Left kidney (tissue), 2 donors: ENCODE measurements around the gene SOCS1. TPM values are rescaled to one million over a fixed set of nuclear protein-coding genes. Genes with fewer than 3 reads are reported as not detected.

Experiments used
- DNase-seq: peaks from one replicate; pipeline ENCODE4 v3.0.0-alpha.2; 2013
- polyA plus RNA-seq: library from polyadenylated mRNA; unstranded; fragments of 120-200 nt; gene quantifications from one replicate; pipeline ENCODE4 v1.2.1, GENCODE V29; 2013; ENCODE audit not compliant: insufficient read length

Gene SOCS1
- polyA plus RNA-seq, 1 donor: 4.0 TPM

DNA sequence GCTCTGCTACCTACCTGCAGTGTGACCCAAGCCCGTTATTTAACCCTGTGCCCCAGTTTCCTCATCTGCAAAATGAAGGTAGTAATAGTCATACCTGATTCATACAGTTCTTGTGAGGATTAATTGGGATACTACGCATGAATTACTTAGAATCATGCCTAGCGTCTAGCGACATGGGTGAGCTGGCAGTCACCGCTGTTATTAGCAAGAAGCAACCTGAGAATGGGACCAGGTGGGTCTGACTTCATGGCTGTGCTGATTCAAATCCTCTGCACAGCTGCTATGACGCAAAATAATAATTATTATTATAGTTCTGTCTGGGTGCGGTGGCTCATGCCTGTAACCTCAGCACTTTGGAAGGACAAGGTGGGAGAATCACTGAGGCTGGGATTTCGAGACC is 7.9 kb downstream of the SOCS1 start:
- no peak for DNase-seq

- DNase-seq: no peak
These were observed 10.0 kb downstream of the SOCS1 start for GRCh38 chr16:11245988-11246387.

GRCh38 chr16:11245222-11245737 is 10.7 kb downstream of the SOCS1 start:
- DNase-seq: no peak

DNA sequence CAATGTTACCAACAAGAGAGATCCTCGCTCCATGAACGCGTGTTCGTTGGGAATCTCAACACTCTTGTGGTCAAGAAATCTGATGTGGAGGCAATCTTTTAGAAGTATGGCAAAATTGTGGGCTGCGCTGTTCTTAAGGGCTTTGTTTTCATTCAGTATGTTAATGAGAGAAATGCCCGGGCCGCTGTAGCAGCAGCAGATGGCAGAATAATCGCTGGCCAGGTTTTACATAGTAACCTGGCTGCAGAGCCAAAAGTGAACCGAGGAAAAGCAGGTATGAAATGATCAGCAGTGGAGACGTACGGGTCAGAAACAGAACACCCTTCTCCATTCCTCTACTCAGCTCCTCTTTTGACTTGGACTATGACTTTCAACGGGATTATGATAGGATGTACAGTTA is 13.3 kb downstream of the SOCS1 start:
- no peak for DNase-seq

DNA sequence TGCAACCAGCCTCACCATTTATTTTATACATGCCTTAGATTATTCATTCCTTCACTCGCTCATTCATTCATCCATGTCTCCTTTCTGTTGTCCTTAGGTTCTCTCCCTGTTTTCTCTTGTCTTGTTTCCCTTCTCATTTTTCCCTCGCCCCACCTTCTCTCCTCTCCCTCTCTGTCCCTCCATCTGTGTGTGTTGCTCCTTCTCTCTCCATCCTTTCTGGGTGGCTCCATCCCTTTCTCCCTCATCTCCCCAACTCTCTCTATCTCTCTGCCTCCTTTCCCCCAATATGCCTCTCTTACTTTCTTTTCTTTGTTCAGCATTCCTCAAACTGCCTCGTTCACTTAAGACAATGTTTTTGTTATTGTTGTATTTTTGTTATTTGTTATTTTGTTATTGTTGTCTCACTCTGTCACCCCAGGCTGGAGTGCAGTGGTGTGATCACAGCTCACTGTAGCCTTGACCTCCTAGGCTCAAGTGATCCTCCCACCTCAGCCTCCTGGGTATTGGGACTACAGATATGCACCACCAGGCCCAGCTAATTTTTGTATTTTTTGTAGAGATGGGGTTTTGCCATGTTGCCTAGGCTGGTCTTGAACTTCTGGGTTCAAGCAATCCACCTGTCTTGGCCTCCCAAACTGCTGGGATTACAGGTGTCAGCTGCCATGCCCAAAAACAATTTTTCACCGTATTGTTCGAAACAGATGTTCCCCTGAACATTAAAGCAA is 14.4 kb downstream of the SOCS1 start:
- no peak for DNase-seq

DNA sequence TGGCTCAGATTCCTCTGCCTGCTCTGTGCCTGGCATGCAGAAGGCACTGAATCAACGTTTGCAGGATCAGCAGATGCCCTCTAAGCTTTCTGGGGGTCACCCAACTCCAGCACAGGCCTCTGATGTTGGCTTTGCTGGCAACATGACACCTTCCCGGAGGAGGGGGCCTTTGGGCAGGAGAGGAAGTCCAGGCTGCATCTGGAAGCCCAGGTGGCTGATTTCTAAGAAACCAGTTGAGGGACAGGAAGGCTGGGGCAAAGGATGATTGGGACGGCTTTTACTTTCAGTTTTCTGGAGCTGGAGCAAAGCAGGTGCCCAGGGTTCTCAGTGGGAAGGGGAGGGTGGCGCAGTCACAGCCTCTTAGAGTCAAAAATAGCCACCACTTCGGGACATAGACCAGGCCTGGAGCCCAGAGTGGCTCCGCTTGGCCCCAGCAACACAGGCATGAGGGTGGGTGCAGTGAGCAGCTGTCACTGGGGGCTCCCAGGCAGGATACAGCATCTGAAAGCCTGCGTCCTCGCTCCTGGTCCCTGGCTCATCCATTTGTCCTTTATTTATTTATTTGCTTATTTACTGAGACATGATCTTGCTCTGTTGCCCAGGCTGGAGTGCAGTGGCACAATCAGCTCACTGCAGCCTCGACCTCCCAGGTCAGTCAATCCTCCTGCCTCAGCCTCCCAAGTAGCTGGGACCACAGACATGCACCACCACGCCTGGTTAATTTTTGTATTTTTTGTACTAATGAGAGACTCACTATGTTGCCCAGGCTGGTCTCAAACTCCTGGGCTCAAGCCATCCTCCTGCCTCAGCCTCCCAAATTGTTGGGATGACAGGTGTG is 15.1 kb downstream of the SOCS1 start:
- no peak for DNase-seq

- no peak for DNase-seq
These were observed 16.1 kb downstream of the SOCS1 start for GRCh38 chr16:11239644-11240632.

DNA sequence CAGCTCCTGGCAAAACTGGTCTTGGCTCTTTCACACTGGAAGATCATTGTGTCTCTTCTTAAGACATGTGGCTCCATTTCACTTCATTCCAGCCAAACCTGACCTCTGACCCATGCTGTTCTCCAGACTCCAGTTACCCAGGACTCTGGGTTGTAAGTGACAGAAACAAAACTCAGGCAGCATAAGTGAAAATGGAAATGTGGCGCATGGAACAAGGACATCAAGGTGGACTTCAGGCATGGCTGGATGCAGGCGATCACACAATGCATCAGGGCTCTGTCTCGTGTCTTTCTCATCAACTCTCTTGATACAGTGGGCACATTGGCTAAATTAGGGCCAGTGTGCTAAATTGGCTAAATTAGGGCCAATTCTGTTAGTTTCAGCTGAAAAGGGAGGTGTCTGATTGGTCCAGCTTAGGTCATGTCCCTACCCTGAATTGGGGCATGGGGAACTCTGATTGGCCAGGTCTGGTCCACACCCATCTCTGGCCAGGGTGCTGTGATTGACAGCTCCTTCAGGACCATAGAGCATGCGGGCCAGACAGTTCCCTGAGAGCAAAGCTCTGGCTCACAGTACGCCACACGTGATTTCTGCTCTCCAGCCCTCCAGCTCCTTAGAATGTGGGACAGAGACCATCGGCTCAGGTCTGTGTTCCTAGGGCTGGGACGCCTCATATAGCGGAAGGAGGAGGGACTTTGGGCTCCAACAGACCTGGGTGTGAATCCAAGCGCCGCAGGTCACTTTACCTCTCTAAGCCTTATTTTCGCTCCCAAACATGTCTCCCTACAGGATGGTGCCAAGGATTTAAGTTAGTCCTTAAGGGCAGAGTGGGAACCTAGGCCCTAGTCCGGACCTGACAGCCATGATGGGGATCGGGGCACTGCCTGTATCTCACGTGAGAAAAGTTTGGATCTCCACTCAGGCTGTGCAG is 17.5 kb downstream of the SOCS1 start:
- no peak for DNase-seq

- DNase-seq: no peak
These were observed 19.3 kb downstream of the SOCS1 start for GRCh38 chr16:11236461-11237254.

- DNase-seq: no peak
These were observed 20.4 kb downstream of the SOCS1 start for GRCh38 chr16:11235703-11235991.

DNA sequence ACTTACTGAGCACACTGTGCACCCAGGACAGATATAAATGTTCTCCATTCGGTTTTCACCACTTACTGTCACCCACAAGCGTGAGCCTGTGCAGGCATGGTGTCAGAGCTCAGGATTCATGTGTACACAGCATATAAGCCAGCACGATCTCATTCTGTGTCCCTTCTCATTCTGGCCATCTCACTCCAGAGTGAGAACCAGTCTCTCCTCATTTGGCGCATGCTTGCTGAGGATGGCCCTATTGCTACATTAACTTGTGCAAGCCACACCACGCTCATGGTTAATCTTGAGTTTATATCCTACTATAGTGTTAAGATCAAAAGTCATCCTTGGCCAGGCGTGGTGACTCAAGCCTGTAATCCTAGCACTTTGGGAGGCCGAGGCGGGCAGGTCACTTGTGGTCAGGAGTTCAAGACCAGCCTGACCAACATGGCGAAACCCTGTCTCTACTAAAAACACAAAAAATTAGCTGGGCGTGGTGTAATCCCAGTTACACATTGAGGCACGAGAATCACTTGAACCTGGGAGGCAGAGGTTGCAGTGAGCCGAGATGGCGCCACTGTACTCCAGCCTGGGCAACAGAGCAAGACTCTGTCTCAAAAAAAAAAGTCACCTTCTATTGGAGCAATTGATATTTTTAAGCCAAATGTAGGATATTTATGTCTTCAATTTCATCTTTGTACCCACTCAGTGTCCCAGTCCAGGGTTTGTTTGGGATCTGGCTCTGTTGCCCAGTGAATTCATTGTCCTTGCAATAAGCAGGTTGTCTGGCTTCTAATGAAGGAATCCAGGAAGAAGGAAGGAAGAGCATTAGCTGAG is 20.9 kb downstream of the SOCS1 start:
- DNase-seq: no peak

GRCh38 chr16:11233727-11234376 is 22.2 kb downstream of the SOCS1 start:
- DNase-seq: no peak

DNA sequence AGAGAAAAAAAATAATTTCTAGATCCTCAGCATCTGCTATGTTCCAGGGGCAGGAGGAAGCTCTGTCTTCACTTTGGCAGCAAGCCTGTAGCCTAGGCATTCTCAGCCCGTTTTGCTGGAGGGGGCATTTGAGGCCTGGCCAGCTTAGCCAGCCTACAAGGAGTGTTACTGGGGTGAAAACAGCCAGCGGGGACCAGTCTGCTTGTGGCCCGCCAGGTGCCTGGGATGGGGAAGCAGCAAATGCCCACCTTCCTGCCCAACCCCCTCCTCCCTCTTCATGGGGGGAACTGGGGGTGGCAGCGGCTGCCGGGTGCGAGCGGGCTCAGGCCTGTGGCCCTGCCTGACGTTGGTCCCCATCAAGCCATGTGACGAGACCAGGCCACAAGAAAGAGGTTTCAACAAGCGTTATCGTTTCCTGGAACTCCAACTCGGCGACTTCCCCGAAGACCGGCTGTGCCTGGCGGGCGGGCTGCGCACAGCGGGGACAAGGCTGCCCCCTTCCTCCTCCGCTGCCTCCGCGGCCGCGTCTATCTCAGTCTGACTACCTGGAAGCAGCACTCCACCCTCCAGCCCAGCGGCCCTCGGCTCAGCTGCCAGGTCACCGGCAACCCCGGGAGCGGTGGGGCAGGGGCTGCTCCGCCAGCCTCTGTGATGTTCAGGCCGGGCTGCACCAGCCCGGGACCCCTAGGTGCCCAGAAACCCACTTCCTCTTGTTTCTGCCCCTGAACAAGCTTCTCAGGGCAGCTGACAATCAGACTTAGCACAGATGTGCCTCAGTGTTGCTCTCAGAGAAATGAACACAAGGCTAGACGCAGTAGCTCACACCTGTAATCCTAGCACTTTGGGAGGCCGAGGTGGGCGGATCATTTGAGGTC is 22.9 kb downstream of the SOCS1 start:
- DNase-seq: peak; percentile 31

- DNase-seq: no peak
These were observed 23.6 kb downstream of the SOCS1 start for GRCh38 chr16:11232302-11232851.

GRCh38 chr16:11231367-11231970 is 24.5 kb downstream of the SOCS1 start:
- no peak for DNase-seq

- DNase-seq: no peak
These were observed 26.1 kb downstream of the SOCS1 start for GRCh38 chr16:11229906-11230305.

GRCh38 chr16:11229432-11229831 is 26.6 kb downstream of the SOCS1 start:
- no peak for DNase-seq
